DOHH2 (cell line): ENCODE results near the gene SCN1A.
"Not testable (repeated sequence)": the region's sequence is repeated elsewhere in the genome, so short reads cannot be mapped to it uniquely, and the experiment has no call there.

ENCODE experiments used
- EZH2phosphoT487 ChIP-seq: fragments of 200-600 bp; sonication (generic); IDR thresholded peaks from 2 replicates; pipeline ENCODE4 v1.6.1; 2017; ENCODE audit warnings: borderline replicate concordance, mild to moderate bottlenecking, antibody characterized with exemption, low read length, moderate library complexity, mixed read lengths
- TF ChIP-seq, protein P1 (sequence below): fragments of 200-600 bp; sonication (generic); IDR thresholded peaks from one replicate; pipeline ENCODE4 v1.5.1; 2014; ENCODE audit warnings: antibody characterized with exemption, mild to moderate bottlenecking, low read depth, low read length; ENCODE audit not compliant: poor library complexity, severe bottlenecking

GRCh38 chr2:166139479-166139878 lies 11.7 kb upstream of the SCN1A start:
- TF ChIP-seq, protein P1, sequence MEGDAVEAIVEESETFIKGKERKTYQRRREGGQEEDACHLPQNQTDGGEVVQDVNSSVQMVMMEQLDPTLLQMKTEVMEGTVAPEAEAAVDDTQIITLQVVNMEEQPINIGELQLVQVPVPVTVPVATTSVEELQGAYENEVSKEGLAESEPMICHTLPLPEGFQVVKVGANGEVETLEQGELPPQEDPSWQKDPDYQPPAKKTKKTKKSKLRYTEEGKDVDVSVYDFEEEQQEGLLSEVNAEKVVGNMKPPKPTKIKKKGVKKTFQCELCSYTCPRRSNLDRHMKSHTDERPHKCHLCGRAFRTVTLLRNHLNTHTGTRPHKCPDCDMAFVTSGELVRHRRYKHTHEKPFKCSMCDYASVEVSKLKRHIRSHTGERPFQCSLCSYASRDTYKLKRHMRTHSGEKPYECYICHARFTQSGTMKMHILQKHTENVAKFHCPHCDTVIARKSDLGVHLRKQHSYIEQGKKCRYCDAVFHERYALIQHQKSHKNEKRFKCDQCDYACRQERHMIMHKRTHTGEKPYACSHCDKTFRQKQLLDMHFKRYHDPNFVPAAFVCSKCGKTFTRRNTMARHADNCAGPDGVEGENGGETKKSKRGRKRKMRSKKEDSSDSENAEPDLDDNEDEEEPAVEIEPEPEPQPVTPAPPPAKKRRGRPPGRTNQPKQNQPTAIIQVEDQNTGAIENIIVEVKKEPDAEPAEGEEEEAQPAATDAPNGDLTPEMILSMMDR = not testable (repeated sequence)
- not testable (repeated sequence) for TF ChIP-seq EZH2phosphoT487
